ENCODE results near the gene FBXL7.

DNA sequence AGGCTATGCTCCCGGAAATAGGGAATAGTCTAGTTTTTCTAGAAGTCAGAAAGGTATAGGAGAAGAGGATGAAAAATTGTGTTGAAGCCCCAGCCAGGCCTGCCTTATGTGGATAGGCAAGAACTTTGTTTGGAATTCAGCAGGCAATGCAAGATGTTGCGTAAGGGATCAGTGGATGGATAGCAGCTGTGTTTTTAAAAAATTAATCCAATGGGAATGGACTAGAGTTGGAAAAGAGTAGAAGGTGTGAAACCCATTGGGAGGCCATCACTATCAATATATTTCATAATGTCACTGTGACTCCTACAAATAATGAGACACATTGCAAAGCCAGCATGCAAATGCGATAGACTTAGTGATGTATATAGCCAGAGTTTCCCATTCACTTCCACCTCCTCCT is 397.7 kb downstream of the FBXL7 start:
- TF ChIP-seq, protein P1, sequence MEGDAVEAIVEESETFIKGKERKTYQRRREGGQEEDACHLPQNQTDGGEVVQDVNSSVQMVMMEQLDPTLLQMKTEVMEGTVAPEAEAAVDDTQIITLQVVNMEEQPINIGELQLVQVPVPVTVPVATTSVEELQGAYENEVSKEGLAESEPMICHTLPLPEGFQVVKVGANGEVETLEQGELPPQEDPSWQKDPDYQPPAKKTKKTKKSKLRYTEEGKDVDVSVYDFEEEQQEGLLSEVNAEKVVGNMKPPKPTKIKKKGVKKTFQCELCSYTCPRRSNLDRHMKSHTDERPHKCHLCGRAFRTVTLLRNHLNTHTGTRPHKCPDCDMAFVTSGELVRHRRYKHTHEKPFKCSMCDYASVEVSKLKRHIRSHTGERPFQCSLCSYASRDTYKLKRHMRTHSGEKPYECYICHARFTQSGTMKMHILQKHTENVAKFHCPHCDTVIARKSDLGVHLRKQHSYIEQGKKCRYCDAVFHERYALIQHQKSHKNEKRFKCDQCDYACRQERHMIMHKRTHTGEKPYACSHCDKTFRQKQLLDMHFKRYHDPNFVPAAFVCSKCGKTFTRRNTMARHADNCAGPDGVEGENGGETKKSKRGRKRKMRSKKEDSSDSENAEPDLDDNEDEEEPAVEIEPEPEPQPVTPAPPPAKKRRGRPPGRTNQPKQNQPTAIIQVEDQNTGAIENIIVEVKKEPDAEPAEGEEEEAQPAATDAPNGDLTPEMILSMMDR (IDR thresholded peaks at IDR 0.05): no peak
- TF ChIP-seq, protein P2, sequence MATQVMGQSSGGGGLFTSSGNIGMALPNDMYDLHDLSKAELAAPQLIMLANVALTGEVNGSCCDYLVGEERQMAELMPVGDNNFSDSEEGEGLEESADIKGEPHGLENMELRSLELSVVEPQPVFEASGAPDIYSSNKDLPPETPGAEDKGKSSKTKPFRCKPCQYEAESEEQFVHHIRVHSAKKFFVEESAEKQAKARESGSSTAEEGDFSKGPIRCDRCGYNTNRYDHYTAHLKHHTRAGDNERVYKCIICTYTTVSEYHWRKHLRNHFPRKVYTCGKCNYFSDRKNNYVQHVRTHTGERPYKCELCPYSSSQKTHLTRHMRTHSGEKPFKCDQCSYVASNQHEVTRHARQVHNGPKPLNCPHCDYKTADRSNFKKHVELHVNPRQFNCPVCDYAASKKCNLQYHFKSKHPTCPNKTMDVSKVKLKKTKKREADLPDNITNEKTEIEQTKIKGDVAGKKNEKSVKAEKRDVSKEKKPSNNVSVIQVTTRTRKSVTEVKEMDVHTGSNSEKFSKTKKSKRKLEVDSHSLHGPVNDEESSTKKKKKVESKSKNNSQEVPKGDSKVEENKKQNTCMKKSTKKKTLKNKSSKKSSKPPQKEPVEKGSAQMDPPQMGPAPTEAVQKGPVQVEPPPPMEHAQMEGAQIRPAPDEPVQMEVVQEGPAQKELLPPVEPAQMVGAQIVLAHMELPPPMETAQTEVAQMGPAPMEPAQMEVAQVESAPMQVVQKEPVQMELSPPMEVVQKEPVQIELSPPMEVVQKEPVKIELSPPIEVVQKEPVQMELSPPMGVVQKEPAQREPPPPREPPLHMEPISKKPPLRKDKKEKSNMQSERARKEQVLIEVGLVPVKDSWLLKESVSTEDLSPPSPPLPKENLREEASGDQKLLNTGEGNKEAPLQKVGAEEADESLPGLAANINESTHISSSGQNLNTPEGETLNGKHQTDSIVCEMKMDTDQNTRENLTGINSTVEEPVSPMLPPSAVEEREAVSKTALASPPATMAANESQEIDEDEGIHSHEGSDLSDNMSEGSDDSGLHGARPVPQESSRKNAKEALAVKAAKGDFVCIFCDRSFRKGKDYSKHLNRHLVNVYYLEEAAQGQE (IDR thresholded peaks at IDR 0.05; ENCODE audit: insufficient read depth in 1 of 2, low read depth in 2 of 2, low read length in 1 of 2): no peak
- TF ChIP-seq POLR2AphosphoS5 (IDR thresholded peaks at IDR 0.05; ENCODE audit: low read depth, low read length) (no peak), TCF7L2 (IDR thresholded peaks at IDR 0.05; ENCODE audit: low read depth, low read length) (no peak)

Measured in Panc1 (cell line).